ENCODE measurements around the gene CLK2. TPM values are rescaled to one million over a fixed set of nuclear protein-coding genes. Genes with fewer than 3 reads are reported as not detected.
A peak's percentile ranks its signal among the peaks of the same experiment; 100 is the strongest.

CLK2 gene
- total and polyA plus RNA-seq, 9 of the 15 experiments (the other 6 are each of a cell fraction or from before 2014, with no cell fraction given): 13.5 to 81.4 (median 39.6) TPM

DNA sequence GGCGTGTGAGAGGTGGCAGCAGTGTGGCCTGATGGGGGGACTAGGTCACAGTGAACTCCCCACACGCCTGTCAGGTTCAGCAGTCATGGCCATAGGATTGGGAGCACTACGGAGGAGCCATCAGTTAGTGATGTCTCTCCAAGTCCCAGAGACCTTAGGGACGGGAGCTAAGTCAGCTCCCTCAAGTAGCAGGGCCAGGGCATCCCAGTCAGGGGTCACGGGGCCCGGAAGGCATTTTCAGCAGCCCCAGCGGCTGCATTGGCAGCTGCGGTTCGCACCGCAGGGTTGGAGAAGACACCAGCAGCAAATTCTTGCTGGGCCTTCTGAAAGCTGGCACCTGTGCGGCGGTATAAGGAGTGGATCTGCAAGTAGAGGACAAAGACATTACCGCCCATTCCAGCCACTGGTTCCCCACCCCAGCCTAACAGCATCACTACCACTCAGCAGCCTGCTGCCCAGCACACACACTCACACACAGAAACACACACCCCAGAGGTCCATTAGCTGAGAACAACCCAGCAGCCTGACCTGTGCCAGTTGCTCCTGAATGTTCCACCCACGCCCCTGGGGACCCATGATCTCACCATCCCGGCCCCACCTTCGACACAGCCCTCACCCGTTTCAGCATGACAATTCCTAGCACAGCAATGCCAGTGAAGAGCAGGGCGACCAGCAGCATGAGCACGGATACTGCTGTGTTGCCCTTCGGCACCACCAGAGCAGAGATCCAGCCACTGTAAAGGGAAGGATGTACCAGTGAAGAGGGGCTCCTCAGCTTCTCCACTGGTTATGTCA lies 17.0 kb downstream of the CLK2 start:
- no peak for FAIRE-seq
- TF ChIP-seq ATF2 (CRISPR knock-in tag; IDR thresholded peaks at IDR 0.05) (no peak), FOXA3 (CRISPR knock-in tag; conservative IDR thresholded peaks at IDR 0.05 in 1 of 2, IDR thresholded peaks at IDR 0.05 in 1 of 2) (0 out of 4 replicates have a peak, but pooled peaks of 1 of the 2 experiments have one; percentile 13), ZNF282 (CRISPR knock-in tag; IDR thresholded peaks at IDR 0.05) (0 out of 2 replicates have a peak, but pooled peaks have one; percentile 41), RREB1 (CRISPR knock-in tag; IDR thresholded peaks at IDR 0.05) (no peak), ELF2 (CRISPR knock-in tag; IDR thresholded peaks at IDR 0.05) (no peak), TAF1 (IDR thresholded peaks at IDR 0.05; ENCODE audit: control insufficient read depth, extremely low read depth, insufficient read depth, low read length, severe bottlenecking) (peak; percentile 6)
- peak overlapping the region; percentile 75 to 97 for H3K9ac ChIP-seq (ENCODE audit: insufficient read depth in 1 of 2, low read depth in 2 of 2, low read length in 2 of 2)
- 0 out of 3 replicates have a peak, but pooled peaks have one; percentile 5 for ATAC-seq
- BruUV-seq (replicated peaks): no TSS peak
- intact Hi-C loops (cut with micrococcal nuclease) (loop anchor here (10.0 kb wide), 1 partner anchor 249 kb away; no protein-coding TSS in a partner anchor), in situ Hi-C loops (cut with MboI) (loop anchor here (10.0 kb wide), 1 partner anchor 339 kb away; no protein-coding TSS in a partner anchor)
- peak overlapping the region; percentile 81 for H3K4me2 ChIP-seq (ENCODE audit: insufficient read depth, low read length)
- no peak overlapping the region; the same call in 1 of the 2 replicates for H2AFZ ChIP-seq (ENCODE audit: low read depth, low read length)
- H3K79me2 ChIP-seq (ENCODE audit: control insufficient read depth, insufficient read depth, low read length): peaks cover 31% of the 10 kb centered on the region
- no peaks in the 10 kb centered on the region for H3K9me1 ChIP-seq (ENCODE audit: control insufficient read depth, insufficient read depth, low read length)
- H3K36me3 ChIP-seq (ENCODE audit: control insufficient read depth, insufficient read depth, low read length): peaks cover 43% of the 10 kb centered on the region; the same call in 2 of the 3 replicates
- 90% methylated on average over 19 of the region's 20 CpGs for WGBS (ENCODE audit: insufficient coverage, low coverage, missing lambda C conversion rate)
- peak in 1 of 4 experiments; percentile 10 for DNase-seq (ENCODE audit: extremely low read depth in 1 of 4, low spot score in 3 of 4)
- ChIA-PET POLR2A (interaction anchor here (0.6 to 2.1 kb wide), 5 partner anchors 10 to 181 kb away, joined by 3 to 9 read pairs (median 4); a partner anchor contains a TSS), CTCF (ENCODE audit: low intra/inter-chr PET ratio) (no interaction called here)
- H4K20me1 ChIP-seq (replicated peaks; ENCODE audit: control insufficient read depth, insufficient read depth, low read length): no peaks in the 10 kb centered on the region
- H3K9me3 ChIP-seq (replicated peaks; ENCODE audit: control insufficient read depth, insufficient read depth, low read depth, low read length): no peaks in the 10 kb centered on the region
- H3K27ac ChIP-seq (ENCODE audit: extremely low read depth, low read depth, low read length): peak overlapping the region; percentile 65; the same call in 2 of the 3 replicates
- H3K27me3 ChIP-seq (ENCODE audit: control insufficient read depth in 2 of 2, insufficient read depth in 2 of 2, low read length in 2 of 2): no peaks in the 10 kb centered on the region
- peaks cover 22 to 44% of the 10 kb centered on the region in 2 experiments for H3K4me1 ChIP-seq (replicated peaks in 1 of 2; ENCODE audit: control insufficient read depth in 2 of 2, insufficient read depth in 2 of 2, low read length in 2 of 2)
- peak overlapping the region; percentile 58; the same call in 1 of the 2 replicates for H3K4me3 ChIP-seq
